A549 (cell line): Measurements from ENCODE around the gene DYRK1A. TPM values are rescaled to one million over a fixed set of nuclear protein-coding genes. Genes with fewer than 3 reads are reported as not detected.
A peak's percentile ranks its signal among the peaks of the same experiment; 100 is the strongest.

ENCODE experiments used
- ATAC-seq, 2 experiments: fragments of 200-7000 bp in 1 of 2; fragments of >200 bp in 1 of 2; cut with Nextera tagmentation in 1 of 2; cut with Tn5 transposase in 1 of 2; 3 replicates each; pipeline versions ENCODE4 v1.8.0 to v1.9.1; 2018 to 2020; ENCODE audit warnings: mild to moderate bottlenecking in 1 of 2, moderate library complexity in 1 of 2
- CTCF ChIA-PET: fragments of 300-600 bp; sonication (Branson Sonifier 250); formaldehyde crosslinking; extraction: SDS; loops from one replicate; lab custom pipeline; 2021; ENCODE audit warnings: antibody characterized with exemption, inconsistent platforms; lab: Yijun Ruan, JAX
- POLR2A ChIA-PET: fragments of 350-600 bp; formaldehyde crosslinking; extraction: SDS; loops from one replicate; lab custom pipeline; 2021; ENCODE audit warnings: antibody characterized with exemption, inconsistent platforms; lab: Yijun Ruan, JAX
- DNase-seq, 2 experiments: peaks; one replicate each; pipeline versions ENCODE4 v3.0.0 to v3.0.0-alpha.2; 2011 to 2016; ENCODE audit warnings: low read depth in 1 of 2, low spot score in 1 of 2
- FAIRE-seq: peaks from 2 replicates; lab custom pipeline; 2011; peaks lifted over from hg19 to GRCh38; lab: Jason Lieb, UNC
- H3K27ac ChIP-seq, 2 experiments: fragments of >200 bp; sonication (Bioruptor Twin); formaldehyde crosslinking; 3 replicates each; pipeline ENCODE4 v1.5.1; 2016 to 2017
- H3K4me1 ChIP-seq: fragments of >200 bp; sonication (Bioruptor Twin); formaldehyde crosslinking; 3 replicates; pipeline ENCODE4 v1.6.1; 2016
- H3K4me2 ChIP-seq: fragments of >200 bp; sonication (Bioruptor Twin); formaldehyde crosslinking; 3 replicates; pipeline ENCODE4 v1.6.1; 2016
- H3K4me3 ChIP-seq: fragments of >200 bp; sonication (Bioruptor Twin); formaldehyde crosslinking; 3 replicates; pipeline ENCODE4 v1.5.1; 2016
- H3K9me3 ChIP-seq: fragments of >200 bp; sonication (Bioruptor Twin); formaldehyde crosslinking; 3 replicates; pipeline ENCODE4 v1.6.1; 2016
- CBX2 ChIP-seq: fragments of 200-600 bp; sonication (generic); IDR thresholded peaks from 2 replicates; pipeline ENCODE4 v1.6.1; 2016; ENCODE audit warnings: low read depth, mild to moderate bottlenecking, borderline replicate concordance
- CHD4 ChIP-seq: fragments of 200-600 bp; sonication (generic); IDR thresholded peaks from 2 replicates; pipeline ENCODE4 v1.6.1; 2016; ENCODE audit warnings: antibody characterized with exemption, mild to moderate bottlenecking, borderline replicate concordance
- EHMT2 ChIP-seq: fragments of 200-600 bp; sonication (generic); IDR thresholded peaks from 2 replicates; pipeline ENCODE4 v1.6.1; 2016; ENCODE audit warnings: antibody characterized with exemption, low read depth, mild to moderate bottlenecking, moderate library complexity
- GATA3 ChIP-seq: IDR thresholded peaks from 2 replicates; pipeline ENCODE4 v1.6.1; 2012; ENCODE audit warnings: borderline replicate concordance
- HOXB13 ChIP-seq: fragments of 250-450 bp; sonication (Bioruptor Pico); IDR thresholded peaks from 2 replicates; pipeline ENCODE4 v1.5.0; 2020; ENCODE audit warnings: low read depth, mild to moderate bottlenecking, moderate library complexity
- MAFK ChIP-seq: fragments of 450-650 bp; IDR thresholded peaks from 2 replicates; pipeline ENCODE4 v1.6.1; 2014; ENCODE audit not compliant: partially characterized antibody
- MAZ ChIP-seq: fragments of 150-350 bp; IDR thresholded peaks from 2 replicates; pipeline ENCODE4 v1.6.1; 2014; ENCODE audit warnings: antibody characterized with exemption, low read depth, low read length, borderline replicate concordance
- PBX3 ChIP-seq: IDR thresholded peaks from 2 replicates; pipeline ENCODE4 v1.6.1; 2012
- POLR2A ChIP-seq: IDR thresholded peaks from 2 replicates; pipeline ENCODE4 v1.6.1; 2012; ENCODE audit warnings: mild to moderate bottlenecking, low read length
- POLR2AphosphoS2 ChIP-seq: conservative IDR thresholded peaks from 2 replicates; pipeline ENCODE4 v1.6.1; 2012; ENCODE audit warnings: low read length, improper control_type of control experiment, inconsistent platforms
- REST ChIP-seq: fragments of 200-600 bp; sonication (generic); IDR thresholded peaks from 2 replicates; pipeline ENCODE4 v1.6.1; 2016; ENCODE audit warnings: antibody characterized with exemption, mild to moderate bottlenecking, moderate library complexity
- RFX5 ChIP-seq: fragments of 450-650 bp; IDR thresholded peaks from 2 replicates; pipeline ENCODE4 v1.7.1; 2014; ENCODE audit warnings: antibody characterized with exemption, mild to moderate bottlenecking, moderate library complexity
- SMC3 ChIP-seq: fragments of >200 bp; sonication (Bioruptor Twin); formaldehyde crosslinking; IDR thresholded peaks from 3 replicates; pipeline ENCODE4 v1.6.1; 2018; ENCODE audit warnings: inconsistent platforms
- SREBF2 ChIP-seq: fragments of 450-650 bp; IDR thresholded peaks from 2 replicates; pipeline ENCODE4 v1.6.1; 2014; ENCODE audit warnings: mild to moderate bottlenecking, moderate library complexity
- TFCP2L1 ChIP-seq: fragments of 250-450 bp; sonication (Bioruptor Pico); IDR thresholded peaks from 2 replicates; pipeline ENCODE4 v1.5.0; 2021; ENCODE audit warnings: mild to moderate bottlenecking
- USF2 ChIP-seq: fragments of 450-650 bp; IDR thresholded peaks from 2 replicates; pipeline ENCODE4 v1.6.1; 2014; ENCODE audit warnings: antibody characterized with exemption
- ZC3H11A ChIP-seq: fragments of 450-650 bp; IDR thresholded peaks from 2 replicates; pipeline ENCODE4 v1.6.1; 2014; ENCODE audit warnings: antibody characterized with exemption, mild to moderate bottlenecking
- WGBS: methylation state at CpG from one replicate; pipeline ENCODE4 v1.1.6; 2017; ENCODE audit errors: missing lambda C conversion rate; 5-methylcytosine and 5-hydroxymethylcytosine counted together
- polyA plus RNA-seq, 4 experiments: library from polyadenylated mRNA; depleted of rRNA in 3 of 4; stranded (reverse); fragments of >200 nt; fragmentation: RNase III in 1 of 4; extraction: RNeasy Plus Mini Kit Qiagen cat#74134 plus additional on column Dnase treatment in 1 of 4; gene quantifications; 2 replicates in 3 of 4; 3 replicates in 1 of 4; pipeline ENCODE4 v1.2.3, GENCODE V29; 2011 to 2017

DYRK1A gene
- polyA plus RNA-seq, 2 of the 4 experiments (the other 2 are of a cell fraction): 12.7 to 29.4 TPM

- POLR2A ChIA-PET: no interaction called here
- FAIRE-seq: no peak
Measured at GRCh38 chr21:37446552-37446951, 80.0 kb downstream of the DYRK1A start.

GRCh38 chr21:37447288-37447936, 80.8 kb downstream of the DYRK1A start:
- no peak for DNase-seq
- TF ChIP-seq POLR2AphosphoS2 (no peak), MAFK (no peak), HOXB13 (CRISPR knock-in tag) (no peak), PBX3 (no peak), MAZ (no peak), CBX2 (no peak), CHD4 (no peak), USF2 (no peak), SREBF2 (no peak), GATA3 (no peak), ZC3H11A (no peak), POLR2A (no peak), REST (no peak), TFCP2L1 (CRISPR knock-in tag) (no peak), EHMT2 (no peak)
- ATAC-seq: no peak
- no peak for FAIRE-seq
- ChIA-PET CTCF (interaction anchor here (1.1 kb wide), 1 partner anchor 227 kb away, joined by 3 read pairs; no protein-coding TSS in a partner anchor), POLR2A (no interaction called here)
- H3K4me3 ChIP-seq: no peak overlapping the region
- peaks cover 52% of the 10 kb centered on the region for H3K4me1 ChIP-seq
- no peaks in the 10 kb centered on the region for H3K9me3 ChIP-seq
- H3K27ac ChIP-seq: no peak overlapping the region
- no peak overlapping the region for H3K4me2 ChIP-seq
- 85% methylated on average over 7 of the region's 7 CpGs for WGBS

More at GRCh38 chr21:37446552-37446951, 80.0 kb downstream of the DYRK1A start:
- H3K27ac ChIP-seq: no peak overlapping the region
- H3K4me2 ChIP-seq: no peak overlapping the region
- ATAC-seq (peak in 1 of 2 experiments; percentile 57; a peak in 3 of 6 replicates), DNase-seq (no peak)
- 78% methylated on average over 5 of the region's 5 CpGs for WGBS
- H3K4me3 ChIP-seq: no peak overlapping the region
- TF ChIP-seq RFX5 (no peak), TFCP2L1 (CRISPR knock-in tag) (no peak)
- H3K4me1 ChIP-seq: peaks cover 43% of the 10 kb centered on the region
- CTCF ChIA-PET: interaction anchor here (1.2 kb wide), 1 partner anchor 17 kb away, joined by 4 read pairs; no protein-coding TSS in a partner anchor
- H3K9me3 ChIP-seq: no peaks in the 10 kb centered on the region

- TF ChIP-seq USF2 (peak; percentile 11; the same call in 1 of the 2 replicates), SMC3 (no peak)
- no peak for ATAC-seq
- 70% methylated on average over 6 of the region's 6 CpGs for WGBS
- POLR2A ChIA-PET: no interaction called here
- FAIRE-seq: no peak
- CTCF ChIA-PET: no interaction called here
- H3K4me1 ChIP-seq: peaks cover 66% of the 10 kb centered on the region
- H3K9me3 ChIP-seq: no peaks in the 10 kb centered on the region
- no peak overlapping the region for H3K4me3 ChIP-seq
- no peak for DNase-seq
- H3K27ac ChIP-seq: no peak overlapping the region
- peak overlapping the region; percentile 49 for H3K4me2 ChIP-seq
Measured at GRCh38 chr21:37449302-37449937, 82.8 kb downstream of the DYRK1A start.
